IgD-negative memory B cell (primary cell): ENCODE results near the gene NID1. TPM values are rescaled to one million over a fixed set of nuclear protein-coding genes. Genes with fewer than 3 reads are reported as not detected.

Source experiments
- H3K27ac Mint-ChIP-seq, 3 donors: one replicate each; pipeline ENCODE4 v1.8.0; 2020 to 2022; ENCODE audit warnings: mild to moderate bottlenecking in 3 of 3, mixed read lengths in 3 of 3, moderate library complexity in 1 of 3
- H3K27me3 Mint-ChIP-seq: one replicate; pipeline ENCODE4 v1.8.0; 2021; ENCODE audit warnings: mixed read lengths
- H3K36me3 Mint-ChIP-seq: one replicate; pipeline ENCODE4 v1.8.0; 2020; ENCODE audit warnings: mild to moderate bottlenecking, mixed read lengths
- H3K4me1 Mint-ChIP-seq, 3 donors: one replicate each; pipeline ENCODE4 v1.8.0; 2020 to 2022; ENCODE audit warnings: mixed read lengths in 3 of 3, mild to moderate bottlenecking in 1 of 3
- H3K4me3 Mint-ChIP-seq, 4 donors: one replicate each; pipeline ENCODE4 v1.8.0; 2020 to 2022; ENCODE audit warnings: mild to moderate bottlenecking in 4 of 4, mixed read lengths in 4 of 4, moderate library complexity in 3 of 4
- H3K9me3 Mint-ChIP-seq, 3 donors: one replicate each; pipeline ENCODE4 v1.8.0; 2020 to 2021; ENCODE audit warnings: mixed read lengths in 3 of 3, mild to moderate bottlenecking in 1 of 3
- polyA plus RNA-seq: library from polyadenylated mRNA; unstranded; fragments of 300-500 nt; fragmentation: Illumina TruSeq; gene quantifications from one replicate; pipeline ENCODE4 v1.2.3, GENCODE V29; 2021

The NID1 gene
- polyA plus RNA-seq, 1 donor from 2014 or later: not detected

DNA sequence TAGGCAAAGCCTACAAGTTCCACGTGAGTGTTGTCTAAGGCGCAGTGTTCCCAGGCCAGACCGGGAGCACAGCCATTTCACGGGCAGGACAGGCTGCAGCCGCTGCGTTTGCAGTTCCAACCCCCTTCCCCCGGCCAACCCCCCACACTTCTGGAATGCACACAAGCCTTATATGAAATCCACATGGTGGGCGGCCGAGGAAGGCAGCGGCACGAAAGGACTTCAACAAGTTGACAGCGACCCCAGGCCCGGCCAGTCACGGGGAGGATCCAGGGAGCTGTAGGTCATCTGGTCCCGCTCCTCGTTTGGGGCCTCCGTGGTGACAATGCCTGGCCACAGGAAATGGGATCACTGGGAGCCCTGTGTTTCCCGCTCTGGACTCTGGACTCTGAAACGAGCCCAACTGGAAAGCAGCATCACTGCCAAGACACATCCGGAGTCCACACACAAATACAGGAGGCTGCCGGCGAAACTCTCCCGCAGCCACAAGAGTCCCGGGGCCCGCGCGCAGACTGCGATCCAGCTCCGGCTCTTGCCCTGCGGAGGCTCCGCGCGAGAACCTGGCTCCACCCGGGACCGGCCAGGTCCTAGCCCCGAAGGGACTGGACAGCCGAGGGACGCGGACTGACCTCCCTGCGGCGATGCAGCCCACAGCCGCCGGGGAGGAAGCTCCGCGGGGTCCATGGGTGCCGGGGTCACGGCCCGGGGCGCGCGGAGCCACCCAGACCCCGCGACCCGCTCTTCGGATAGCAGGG, 794 bp downstream of the NID1 start:
- peaks cover 14 to 19% (median 16%) of the 10 kb centered on the region in 3 donors for H3K4me1 Mint-ChIP-seq
- peaks cover 0 to 6% (median 0%) of the 10 kb centered on the region in 3 donors for H3K9me3 Mint-ChIP-seq
- H3K27ac Mint-ChIP-seq: peak overlapping the region in 1 of 3 donors; percentile 81
- H3K36me3 Mint-ChIP-seq: peaks cover 1% of the 10 kb centered on the region
- H3K4me3 Mint-ChIP-seq: peak overlapping the region in 3 of 4 donors; percentile 28 to 55 (median 41)
- peaks cover 50% of the 10 kb centered on the region for H3K27me3 Mint-ChIP-seq

DNA sequence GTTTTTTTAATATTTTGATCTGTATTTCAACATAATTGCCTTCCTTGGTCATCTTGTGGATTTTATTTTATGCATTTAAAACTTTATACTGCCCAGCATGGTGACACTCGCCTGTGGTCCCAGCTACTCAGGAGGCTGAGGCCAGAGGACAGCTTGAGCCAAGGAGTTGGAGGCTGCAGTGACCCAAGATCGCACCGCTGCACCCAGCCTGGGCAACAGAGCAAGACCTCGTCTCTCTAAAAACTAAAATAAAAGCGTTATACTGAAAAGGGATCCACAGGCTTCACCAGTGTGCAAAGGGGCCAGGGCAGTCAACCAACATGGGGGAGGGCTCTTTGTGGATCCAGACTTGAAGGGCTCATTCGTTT, 1.4 kb downstream of the NID1 start:
- H3K27ac Mint-ChIP-seq: no peak overlapping the region
- peaks cover 0 to 6% (median 0%) of the 10 kb centered on the region in 3 donors for H3K9me3 Mint-ChIP-seq
- H3K36me3 Mint-ChIP-seq: peaks cover 1% of the 10 kb centered on the region
- peaks cover 14 to 19% (median 16%) of the 10 kb centered on the region in 3 donors for H3K4me1 Mint-ChIP-seq
- H3K27me3 Mint-ChIP-seq: peaks cover 55% of the 10 kb centered on the region
- peak overlapping the region in 1 of 4 donors; percentile 41 for H3K4me3 Mint-ChIP-seq

- Mint-ChIP-seq H3K4me1 (peaks cover 0 to 7% (median 3%) of the 10 kb centered on the region in 3 donors), H3K27me3 (peaks cover 48% of the 10 kb centered on the region), H3K27ac (no peak overlapping the region), H3K4me3 (no peak overlapping the region), H3K9me3 (peaks cover 0 to 6% (median 0%) of the 10 kb centered on the region in 3 donors), H3K36me3 (peaks cover 1% of the 10 kb centered on the region)
Measured at GRCh38 chr1:236060286-236060685, 4.6 kb downstream of the NID1 start.

- no peak overlapping the region for H3K4me3 Mint-ChIP-seq
- H3K27ac Mint-ChIP-seq: no peak overlapping the region
- H3K36me3 Mint-ChIP-seq: peaks cover 1% of the 10 kb centered on the region
- H3K4me1 Mint-ChIP-seq: peaks cover 0 to 7% (median 3%) of the 10 kb centered on the region in 3 donors
- peaks cover 0 to 6% (median 0%) of the 10 kb centered on the region in 3 donors for H3K9me3 Mint-ChIP-seq
- H3K27me3 Mint-ChIP-seq: peaks cover 44% of the 10 kb centered on the region
Measured at GRCh38 chr1:236059011-236059410, 5.9 kb downstream of the NID1 start.

DNA sequence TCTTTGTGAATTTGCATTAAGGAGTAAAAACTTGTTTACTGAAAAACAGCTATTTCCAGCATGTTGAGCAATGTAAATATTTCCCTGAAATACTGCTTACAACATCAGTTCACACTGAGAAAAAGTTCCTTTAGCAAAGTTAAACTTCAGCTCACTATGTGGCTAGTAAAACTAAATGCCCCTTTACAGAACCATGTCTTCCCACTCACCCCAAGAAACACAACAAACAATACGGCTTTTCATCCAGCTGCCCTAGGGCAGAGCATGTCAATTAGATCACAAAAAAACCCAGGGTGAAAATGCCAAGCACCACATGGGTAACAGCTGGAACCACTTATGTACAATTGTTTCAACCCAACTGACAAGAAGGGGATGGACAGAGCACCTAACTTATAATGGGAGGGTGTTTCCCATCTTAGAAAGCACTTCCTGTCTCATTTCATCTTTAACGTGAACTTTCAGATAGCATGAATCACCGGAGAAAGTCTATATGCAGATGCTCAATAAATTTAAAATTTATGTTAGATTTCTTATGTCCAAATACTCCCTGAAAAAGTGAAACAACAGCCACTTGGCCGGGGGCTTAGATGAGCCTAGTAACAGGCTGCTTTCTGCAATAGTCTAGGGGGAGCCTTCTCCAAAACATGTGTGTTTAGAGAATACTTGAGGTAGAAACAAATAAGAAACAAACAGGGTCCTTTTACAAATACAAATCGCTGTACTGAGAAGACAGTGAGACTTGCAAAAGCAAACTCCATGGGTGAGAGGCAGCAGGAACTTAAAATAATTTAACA, 6.6 kb downstream of the NID1 start:
- Mint-ChIP-seq H3K36me3 (peaks cover 1% of the 10 kb centered on the region), H3K9me3 (peaks cover 0 to 6% (median 0%) of the 10 kb centered on the region in 3 donors), H3K4me3 (no peak overlapping the region), H3K27me3 (peaks cover 38% of the 10 kb centered on the region), H3K27ac (no peak overlapping the region), H3K4me1 (peaks cover 0 to 3% (median 3%) of the 10 kb centered on the region in 3 donors)

DNA sequence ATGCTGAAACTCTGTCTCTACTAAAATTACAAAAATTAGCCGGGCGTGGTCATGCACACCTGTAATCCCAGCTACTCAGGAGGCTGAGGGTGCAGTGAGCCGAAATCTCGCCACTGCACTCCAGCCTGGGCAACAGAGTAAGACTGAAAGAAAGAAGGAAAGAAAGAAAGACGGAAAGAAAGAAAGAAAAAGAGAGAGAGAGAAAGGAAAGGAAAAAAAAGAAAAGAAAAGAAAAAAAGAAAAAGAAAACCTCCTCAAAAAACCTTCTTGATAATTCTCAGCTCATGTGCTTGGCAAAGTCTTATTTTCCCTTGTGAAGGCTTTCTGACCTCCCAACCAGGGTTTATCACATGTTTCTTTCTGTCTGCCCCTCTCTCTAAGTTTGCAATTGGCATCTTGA, 7.3 kb downstream of the NID1 start:
- Mint-ChIP-seq H3K4me1 (peaks cover 0 to 3% (median 3%) of the 10 kb centered on the region in 3 donors), H3K36me3 (peaks cover 1% of the 10 kb centered on the region), H3K27ac (no peak overlapping the region), H3K9me3 (peaks cover 0 to 6% (median 0%) of the 10 kb centered on the region in 3 donors), H3K27me3 (peaks cover 39% of the 10 kb centered on the region), H3K4me3 (peak overlapping the region in 1 of 4 donors; percentile 49)

- Mint-ChIP-seq H3K4me3 (no peak overlapping the region), H3K36me3 (no peaks in the 10 kb centered on the region), H3K4me1 (no peaks in the 10 kb centered on the region), H3K9me3 (no peaks in the 10 kb centered on the region), H3K27me3 (peaks cover 31% of the 10 kb centered on the region), H3K27ac (no peak overlapping the region)
Measured at GRCh38 chr1:236052232-236052993, 12.5 kb downstream of the NID1 start.

- no peak overlapping the region for H3K27ac Mint-ChIP-seq
- H3K27me3 Mint-ChIP-seq: peaks cover 30% of the 10 kb centered on the region
- no peaks in the 10 kb centered on the region for H3K9me3 Mint-ChIP-seq
- no peak overlapping the region for H3K4me3 Mint-ChIP-seq
- H3K4me1 Mint-ChIP-seq: no peaks in the 10 kb centered on the region
- peaks cover 3% of the 10 kb centered on the region for H3K36me3 Mint-ChIP-seq
Measured at GRCh38 chr1:236051242-236051791, 13.6 kb downstream of the NID1 start.

DNA sequence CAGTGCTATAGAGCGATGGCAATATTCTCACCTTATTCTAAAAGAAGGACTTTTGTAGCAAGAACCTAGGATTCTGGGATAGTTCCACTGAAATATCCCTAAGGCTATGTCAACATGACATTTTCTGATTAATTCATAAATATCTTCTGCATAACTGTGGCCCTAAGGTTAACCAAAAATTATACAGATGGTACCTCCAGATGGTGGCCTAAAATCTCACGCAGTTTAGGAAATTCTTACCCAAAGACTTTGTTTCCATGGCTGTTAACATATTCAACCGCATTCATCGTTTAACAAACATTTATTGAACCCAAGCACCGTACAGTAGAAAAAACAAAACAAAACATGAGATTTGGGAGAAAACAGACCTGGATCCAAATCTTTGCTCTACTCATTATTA, 19.1 kb downstream of the NID1 start:
- H3K27ac Mint-ChIP-seq: no peak overlapping the region
- H3K9me3 Mint-ChIP-seq: peaks cover 0 to 6% (median 6%) of the 10 kb centered on the region in 3 donors
- no peak overlapping the region for H3K4me3 Mint-ChIP-seq
- no peaks in the 10 kb centered on the region for H3K4me1 Mint-ChIP-seq
- H3K36me3 Mint-ChIP-seq: peaks cover 3% of the 10 kb centered on the region
- peaks cover 11% of the 10 kb centered on the region for H3K27me3 Mint-ChIP-seq

GRCh38 chr1:236044341-236044740, 20.5 kb downstream of the NID1 start:
- peaks cover 0 to 6% (median 6%) of the 10 kb centered on the region in 3 donors for H3K9me3 Mint-ChIP-seq
- H3K4me3 Mint-ChIP-seq: no peak overlapping the region
- H3K27ac Mint-ChIP-seq: no peak overlapping the region
- peaks cover 3% of the 10 kb centered on the region for H3K36me3 Mint-ChIP-seq
- H3K27me3 Mint-ChIP-seq: peaks cover 5% of the 10 kb centered on the region
- no peaks in the 10 kb centered on the region for H3K4me1 Mint-ChIP-seq

GRCh38 chr1:236041631-236042618, 23.0 kb downstream of the NID1 start:
- Mint-ChIP-seq H3K27me3 (peaks cover 5% of the 10 kb centered on the region), H3K36me3 (peaks cover 3% of the 10 kb centered on the region), H3K4me3 (no peak overlapping the region), H3K27ac (no peak overlapping the region), H3K4me1 (no peaks in the 10 kb centered on the region), H3K9me3 (peaks cover 0 to 6% (median 6%) of the 10 kb centered on the region in 3 donors)

DNA sequence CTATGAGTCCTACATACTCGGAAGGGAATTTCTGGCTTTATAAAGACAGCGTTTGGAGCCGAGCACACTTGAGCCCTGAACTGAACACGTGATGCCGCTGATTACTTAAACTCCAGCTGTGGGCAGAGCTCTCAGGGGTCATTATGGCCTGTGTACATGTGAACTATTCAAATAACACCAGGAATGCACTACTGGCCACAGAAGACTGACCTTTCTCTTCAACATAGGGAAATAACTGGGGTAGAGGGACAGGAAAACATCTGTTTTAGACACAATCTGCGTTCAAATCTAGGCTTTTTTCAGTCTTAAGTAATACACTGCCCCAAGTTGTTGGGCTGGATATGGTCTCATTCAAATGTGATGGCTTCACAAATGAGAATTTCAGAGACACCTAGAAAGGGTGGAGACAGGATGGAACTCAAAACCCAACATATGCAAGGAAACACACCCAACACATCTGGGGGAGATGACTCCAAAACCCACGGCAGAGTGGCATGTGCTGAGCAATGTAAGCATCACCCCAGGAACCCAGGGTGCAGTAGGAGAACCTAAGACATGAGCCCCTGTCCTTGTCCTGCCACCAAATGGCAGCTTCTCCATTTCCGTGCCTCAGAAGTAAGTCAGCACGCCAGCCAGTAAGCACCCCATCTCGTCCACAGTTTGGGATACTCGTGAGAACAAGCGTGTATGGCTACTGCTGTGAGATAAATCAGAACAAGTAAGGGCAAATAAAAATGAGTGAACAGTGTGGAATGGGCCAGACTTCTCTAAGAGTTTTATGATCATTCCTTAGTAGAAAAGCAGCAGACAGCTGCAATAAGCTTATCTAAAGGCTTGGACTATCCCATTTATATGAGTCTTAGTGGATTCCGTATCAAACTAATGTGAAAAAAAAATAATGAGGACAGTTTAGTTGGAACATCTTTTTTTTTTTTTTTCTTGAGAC, 24.9 kb downstream of the NID1 start:
- peaks cover 0 to 6% (median 4%) of the 10 kb centered on the region in 3 donors for H3K9me3 Mint-ChIP-seq

GRCh38 chr1:236038034-236038433, 26.9 kb downstream of the NID1 start:
- no peaks in the 10 kb centered on the region for H3K4me1 Mint-ChIP-seq
- H3K4me3 Mint-ChIP-seq: no peak overlapping the region
- no peak overlapping the region for H3K27ac Mint-ChIP-seq
- H3K27me3 Mint-ChIP-seq: peaks cover 3% of the 10 kb centered on the region
- no peaks in the 10 kb centered on the region for H3K36me3 Mint-ChIP-seq
- H3K9me3 Mint-ChIP-seq: peaks cover 0 to 4% (median 1%) of the 10 kb centered on the region in 3 donors

More for the DNA sequence above, 24.9 kb downstream of the NID1 start:
- Mint-ChIP-seq H3K4me1 (no peaks in the 10 kb centered on the region), H3K27me3 (peaks cover 3% of the 10 kb centered on the region), H3K36me3 (no peaks in the 10 kb centered on the region), H3K4me3 (no peak overlapping the region), H3K27ac (no peak overlapping the region)
